Panc1 (cell line): ENCODE data around the gene RBM4. TPM values are rescaled to one million over a fixed set of nuclear protein-coding genes. Genes with fewer than 3 reads are reported as not detected.

Experiments used
- ATAC-seq: fragments of 200-7000 bp; cut with Tn5 transposase; 2 replicates; pipeline ENCODE4 v1.9.1; 2020; ENCODE audit warnings: mild to moderate bottlenecking, moderate library complexity
- BruUV-seq: library from RNA; stranded (reverse); fragments of 400-500 nt; replicated peaks from 2 replicates; lab custom pipeline; 2021; lab: Mats Ljungman, UMichigan
- CTCF ChIA-PET: fragments of 300-600 bp; sonication (Branson Sonifier 250); formaldehyde crosslinking; loops from one replicate; lab custom pipeline; 2022; ENCODE audit warnings: antibody characterized with exemption; lab: Charles Lee
- POLR2A ChIA-PET: fragments of 300-600 bp; sonication (Branson Sonifier 250); formaldehyde crosslinking; loops from one replicate; lab custom pipeline; 2022; ENCODE audit warnings: antibody characterized with exemption; lab: Charles Lee
- DNase-seq: peaks from one replicate; pipeline ENCODE4 v3.0.0-alpha.2; 2010; ENCODE audit warnings: low read depth, low spot score
- H3K27ac ChIP-seq: 2 replicates; pipeline ENCODE4 v1.5.1; 2011; ENCODE audit warnings: mild to moderate bottlenecking, low read length, inconsistent platforms
- H3K27me3 ChIP-seq: fragments of 200-500 bp; sonication (Bioruptor generic); 2 replicates; pipeline ENCODE4 v1.6.0; 2014; ENCODE audit warnings: low read length, inconsistent platforms; ENCODE audit not compliant: control insufficient read depth, insufficient read depth
- H3K36me3 ChIP-seq: fragments of 200-500 bp; sonication (Bioruptor generic); 2 replicates; pipeline ENCODE4 v1.5.1; 2014; ENCODE audit warnings: inconsistent platforms, mild to moderate bottlenecking, low read length, moderate library complexity; ENCODE audit not compliant: control insufficient read depth, insufficient read depth
- H3K4me1 ChIP-seq: 2 replicates; pipeline ENCODE4 v1.5.1; 2011; ENCODE audit warnings: inconsistent platforms, mild to moderate bottlenecking, low read length, moderate library complexity; ENCODE audit not compliant: control insufficient read depth, insufficient read depth
- H3K4me3 ChIP-seq, 2 experiments: 2 replicates each; pipeline ENCODE4 v1.5.1; 2011 to 2012; ENCODE audit warnings: low read depth in 2 of 2, low read length in 2 of 2, mild to moderate bottlenecking in 2 of 2, inconsistent platforms in 1 of 2, moderate library complexity in 1 of 2
- H3K9me3 ChIP-seq: fragments of 200-500 bp; sonication (Bioruptor generic); 2 replicates; pipeline ENCODE4 v1.5.1; 2014; ENCODE audit warnings: low read depth, mild to moderate bottlenecking, inconsistent platforms, low read length, moderate library complexity; ENCODE audit not compliant: control insufficient read depth, insufficient read depth
- POLR2AphosphoS5 ChIP-seq: IDR thresholded peaks from 2 replicates; pipeline ENCODE4 v1.6.1; 2012; ENCODE audit warnings: mild to moderate bottlenecking, low read depth, low read length, moderate library complexity
- SIN3A ChIP-seq: IDR thresholded peaks from 2 replicates; pipeline ENCODE4 v1.6.1; 2012; ENCODE audit warnings: low read depth, mild to moderate bottlenecking, low read length, moderate library complexity, borderline replicate concordance; ENCODE audit not compliant: insufficient read depth
- TCF7L2 ChIP-seq: IDR thresholded peaks from 2 replicates; pipeline ENCODE4 v1.6.1; 2011; ENCODE audit warnings: mild to moderate bottlenecking, low read depth, low read length, inconsistent platforms
- in situ Hi-C: cut with HindIII; loops from 2 replicates; pipeline ENCODE4 v1.10.0; 2016; ENCODE audit warnings: low sequenced_read_pairs, low pct_unique_long_range_greater_than_20kb
- intact Hi-C: fragments of 100-400 bp; cut with micrococcal nuclease; formaldehyde crosslinking; loops from one replicate; pipeline ENCODE4 v1.10.0; 2022; ENCODE audit not compliant: unreplicated experiment
- total RNA-seq: library from RNA; stranded (reverse); gene quantifications from one replicate; pipeline ENCODE4 v1.2.1, GENCODE V29; 2021; ENCODE audit not compliant: unreplicated experiment
- TF ChIP-seq, protein P1 (sequence below), 2 experiments: IDR thresholded peaks; 2 replicates each; pipeline ENCODE4 v1.6.1; 2011 to 2012; ENCODE audit warnings: low read depth in 2 of 2, control low read depth in 1 of 2, low read length in 1 of 2, mild to moderate bottlenecking in 1 of 2, moderate library complexity in 1 of 2; ENCODE audit not compliant: insufficient read depth in 1 of 2
- TF ChIP-seq, protein P2 (sequence below): fragments of 450-650 bp; IDR thresholded peaks from 2 replicates; pipeline ENCODE4 v1.5.1; 2017; ENCODE audit warnings: mild to moderate bottlenecking

The RBM4 gene
- total RNA-seq, 1 experiment from 2014 or later = 195 TPM

- no peak overlapping the region for H3K27ac ChIP-seq
- ATAC-seq (no peak), DNase-seq (no peak)
- H3K27me3 ChIP-seq = no peaks in the 10 kb centered on the region
- no TSS peak for BruUV-seq
- CTCF ChIA-PET = no interaction called here
- no peak overlapping the region for H3K4me3 ChIP-seq
- no peaks in the 10 kb centered on the region for H3K9me3 ChIP-seq
- H3K4me1 ChIP-seq = peaks cover 4% of the 10 kb centered on the region
- H3K36me3 ChIP-seq = no peaks in the 10 kb centered on the region; the same call in 1 of the 2 replicates
- intact Hi-C loops = no loop called here
- TF ChIP-seq, protein P1, sequence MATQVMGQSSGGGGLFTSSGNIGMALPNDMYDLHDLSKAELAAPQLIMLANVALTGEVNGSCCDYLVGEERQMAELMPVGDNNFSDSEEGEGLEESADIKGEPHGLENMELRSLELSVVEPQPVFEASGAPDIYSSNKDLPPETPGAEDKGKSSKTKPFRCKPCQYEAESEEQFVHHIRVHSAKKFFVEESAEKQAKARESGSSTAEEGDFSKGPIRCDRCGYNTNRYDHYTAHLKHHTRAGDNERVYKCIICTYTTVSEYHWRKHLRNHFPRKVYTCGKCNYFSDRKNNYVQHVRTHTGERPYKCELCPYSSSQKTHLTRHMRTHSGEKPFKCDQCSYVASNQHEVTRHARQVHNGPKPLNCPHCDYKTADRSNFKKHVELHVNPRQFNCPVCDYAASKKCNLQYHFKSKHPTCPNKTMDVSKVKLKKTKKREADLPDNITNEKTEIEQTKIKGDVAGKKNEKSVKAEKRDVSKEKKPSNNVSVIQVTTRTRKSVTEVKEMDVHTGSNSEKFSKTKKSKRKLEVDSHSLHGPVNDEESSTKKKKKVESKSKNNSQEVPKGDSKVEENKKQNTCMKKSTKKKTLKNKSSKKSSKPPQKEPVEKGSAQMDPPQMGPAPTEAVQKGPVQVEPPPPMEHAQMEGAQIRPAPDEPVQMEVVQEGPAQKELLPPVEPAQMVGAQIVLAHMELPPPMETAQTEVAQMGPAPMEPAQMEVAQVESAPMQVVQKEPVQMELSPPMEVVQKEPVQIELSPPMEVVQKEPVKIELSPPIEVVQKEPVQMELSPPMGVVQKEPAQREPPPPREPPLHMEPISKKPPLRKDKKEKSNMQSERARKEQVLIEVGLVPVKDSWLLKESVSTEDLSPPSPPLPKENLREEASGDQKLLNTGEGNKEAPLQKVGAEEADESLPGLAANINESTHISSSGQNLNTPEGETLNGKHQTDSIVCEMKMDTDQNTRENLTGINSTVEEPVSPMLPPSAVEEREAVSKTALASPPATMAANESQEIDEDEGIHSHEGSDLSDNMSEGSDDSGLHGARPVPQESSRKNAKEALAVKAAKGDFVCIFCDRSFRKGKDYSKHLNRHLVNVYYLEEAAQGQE (IDR thresholded peaks at IDR 0.05; ENCODE audit: insufficient read depth in 1 of 2, low read depth in 2 of 2, low read length in 1 of 2) = no peak
- TF ChIP-seq, protein P2, sequence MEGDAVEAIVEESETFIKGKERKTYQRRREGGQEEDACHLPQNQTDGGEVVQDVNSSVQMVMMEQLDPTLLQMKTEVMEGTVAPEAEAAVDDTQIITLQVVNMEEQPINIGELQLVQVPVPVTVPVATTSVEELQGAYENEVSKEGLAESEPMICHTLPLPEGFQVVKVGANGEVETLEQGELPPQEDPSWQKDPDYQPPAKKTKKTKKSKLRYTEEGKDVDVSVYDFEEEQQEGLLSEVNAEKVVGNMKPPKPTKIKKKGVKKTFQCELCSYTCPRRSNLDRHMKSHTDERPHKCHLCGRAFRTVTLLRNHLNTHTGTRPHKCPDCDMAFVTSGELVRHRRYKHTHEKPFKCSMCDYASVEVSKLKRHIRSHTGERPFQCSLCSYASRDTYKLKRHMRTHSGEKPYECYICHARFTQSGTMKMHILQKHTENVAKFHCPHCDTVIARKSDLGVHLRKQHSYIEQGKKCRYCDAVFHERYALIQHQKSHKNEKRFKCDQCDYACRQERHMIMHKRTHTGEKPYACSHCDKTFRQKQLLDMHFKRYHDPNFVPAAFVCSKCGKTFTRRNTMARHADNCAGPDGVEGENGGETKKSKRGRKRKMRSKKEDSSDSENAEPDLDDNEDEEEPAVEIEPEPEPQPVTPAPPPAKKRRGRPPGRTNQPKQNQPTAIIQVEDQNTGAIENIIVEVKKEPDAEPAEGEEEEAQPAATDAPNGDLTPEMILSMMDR = no peak
- no peak for TF ChIP-seq SIN3A
- TF ChIP-seq TCF7L2 = no peak
- no peak for TF ChIP-seq POLR2AphosphoS5
- in situ Hi-C loops = no loop called here
- POLR2A ChIA-PET = no interaction called here
Observed at GRCh38 chr11:66598993-66599392, 39.5 kb upstream of the RBM4 start.

DNA sequence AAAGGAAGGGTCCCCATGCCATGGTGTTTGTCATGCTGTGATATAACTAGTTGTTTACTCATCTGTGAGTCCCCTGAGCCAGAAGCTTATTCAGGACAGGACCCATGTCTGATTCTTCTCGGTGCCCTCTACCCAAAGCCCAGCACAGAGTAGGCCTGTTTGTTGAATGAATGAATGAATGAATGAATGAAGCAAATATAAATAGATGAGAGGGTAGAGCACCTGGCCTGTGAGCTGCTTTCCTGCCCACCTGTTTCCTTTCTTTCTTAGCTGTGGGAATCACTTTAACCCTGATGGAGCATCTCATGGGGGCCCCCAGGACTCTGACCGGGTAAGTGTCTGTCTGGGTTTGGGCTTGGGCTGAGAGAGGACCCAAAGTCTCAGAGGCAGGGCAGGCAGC is 38.3 kb upstream of the RBM4 start:
- in situ Hi-C loops (no loop called here), intact Hi-C loops (no loop called here)
- H3K9me3 ChIP-seq = no peaks in the 10 kb centered on the region
- DNase-seq (no peak), ATAC-seq (no peak)
- H3K4me1 ChIP-seq = no peaks in the 10 kb centered on the region; the same call in 1 of the 2 replicates
- no peak overlapping the region for H3K4me3 ChIP-seq
- no peak overlapping the region for H3K27ac ChIP-seq
- no peaks in the 10 kb centered on the region; the same call in 1 of the 2 replicates for H3K36me3 ChIP-seq
- CTCF ChIA-PET = interaction anchor here (0.7 kb wide), 1 partner anchor 116 kb away, joined by 3 read pairs; no protein-coding TSS in a partner anchor
- POLR2A ChIA-PET = no interaction called here
- TF ChIP-seq, protein P2 = no peak
- TF ChIP-seq POLR2AphosphoS5 = no peak
- TF ChIP-seq SIN3A = no peak
- no peak for TF ChIP-seq TCF7L2
- TF ChIP-seq, protein P1 (IDR thresholded peaks at IDR 0.05; ENCODE audit: insufficient read depth in 1 of 2, low read depth in 2 of 2, low read length in 1 of 2) = no peak
- BruUV-seq = no TSS peak
- no peaks in the 10 kb centered on the region for H3K27me3 ChIP-seq
